Activated naive CD4-positive, alpha-beta T cell treated with anti-CD3 and anti-CD28 coated beads, Interleukin-2, amount 10 ng/mL, durations not matched to agents 7 days and 5 days (primary cell): Measurements from ENCODE around the gene RCSD1.
"Not testable (repeated sequence)": the region's sequence is repeated elsewhere in the genome, so short reads cannot be mapped to it uniquely, and the experiment has no call there.

Experiments used
- CTCF ChIA-PET: fragments of 350-600 bp; sonication (Branson Sonifier 250); formaldehyde crosslinking; loops from one replicate; lab custom pipeline; 2021; ENCODE audit warnings: antibody characterized with exemption; lab: Charles Lee
- DNase-seq: peaks from one replicate; pipeline ENCODE4 v3.0.0-alpha.2; 2020
- H3K27ac Mint-ChIP-seq: one replicate; pipeline ENCODE4 v1.8.0; 2021; ENCODE audit warnings: mild to moderate bottlenecking, moderate library complexity, mixed read lengths
- H3K27me3 Mint-ChIP-seq: one replicate; pipeline ENCODE4 v1.8.0; 2021; ENCODE audit warnings: mild to moderate bottlenecking, mixed read lengths
- H3K36me3 Mint-ChIP-seq: one replicate; pipeline ENCODE4 v1.8.0; 2021; ENCODE audit warnings: mixed read lengths
- H3K4me1 Mint-ChIP-seq: one replicate; pipeline ENCODE4 v1.8.0; 2021; ENCODE audit warnings: mixed read lengths
- H3K4me3 Mint-ChIP-seq: one replicate; pipeline ENCODE4 v1.8.0; 2021; ENCODE audit warnings: mild to moderate bottlenecking, moderate library complexity, mixed read lengths
- H3K9me3 Mint-ChIP-seq: one replicate; pipeline ENCODE4 v1.8.0; 2021; ENCODE audit warnings: mixed read lengths

RCSD1 gene

DNA sequence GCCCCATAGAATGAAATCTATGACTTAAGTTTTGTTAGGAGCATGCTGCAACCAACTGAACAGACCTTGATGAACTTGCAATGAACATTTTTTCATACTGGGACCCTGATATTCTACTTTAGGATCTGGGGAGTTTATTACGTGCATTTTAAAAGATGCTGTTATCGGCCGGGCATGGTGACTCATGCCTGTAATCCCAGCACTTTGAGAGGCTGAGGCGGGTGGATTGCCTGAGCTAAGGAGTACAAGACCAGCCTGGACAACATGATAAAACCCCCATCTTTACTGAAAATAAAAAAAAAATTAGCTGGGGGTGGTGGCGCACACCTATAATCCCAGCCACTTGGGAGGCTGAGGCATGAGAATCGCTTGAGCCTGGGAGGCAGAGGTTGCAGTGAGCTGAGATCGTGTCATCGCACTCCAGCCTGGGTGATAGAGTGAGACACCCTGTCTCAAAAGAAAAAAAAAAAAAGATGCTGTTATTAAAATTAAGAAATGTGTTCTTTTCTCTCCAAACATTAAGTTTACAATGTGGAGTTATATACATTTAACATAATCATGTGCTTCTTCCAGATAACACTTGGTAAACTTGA, 98.9 kb downstream of the RCSD1 start:
- Mint-ChIP-seq H3K9me3 (no peaks in the 10 kb centered on the region), H3K4me3 (no peak overlapping the region), H3K27ac (no peak overlapping the region), H3K27me3 (no peaks in the 10 kb centered on the region), H3K36me3 (peaks cover 15% of the 10 kb centered on the region), H3K4me1 (peaks cover 8% of the 10 kb centered on the region)
- CTCF ChIA-PET, result interaction anchor here (1.0 to 1.3 kb wide), 2 partner anchors 8 to 354 kb away, joined by 3 to 6 read pairs; no protein-coding TSS in a partner anchor
- no peak for DNase-seq

DNA sequence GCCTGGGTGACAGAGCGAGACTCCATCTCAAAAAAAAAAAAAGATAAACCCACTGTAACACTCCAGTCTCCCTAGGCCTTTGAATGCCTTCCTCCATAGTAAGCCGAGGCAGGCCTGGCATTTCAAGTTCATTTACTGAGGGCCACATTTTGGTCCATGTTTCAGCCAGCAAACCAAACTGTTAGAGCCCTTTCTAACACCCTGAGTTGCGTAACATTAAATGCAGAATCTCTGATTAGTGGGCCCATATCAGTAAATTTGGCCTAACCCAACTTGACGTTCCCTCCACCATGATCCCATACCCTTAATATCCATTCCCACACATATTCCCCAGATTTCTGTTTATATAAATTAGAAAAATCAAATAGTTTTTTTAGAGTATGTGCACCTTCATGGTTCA, 104.2 kb downstream of the RCSD1 start:
- no peaks in the 10 kb centered on the region for H3K4me1 Mint-ChIP-seq
- no peaks in the 10 kb centered on the region for H3K27me3 Mint-ChIP-seq
- CTCF ChIA-PET, result no interaction called here
- H3K36me3 Mint-ChIP-seq, result peaks cover 13% of the 10 kb centered on the region
- no peak for DNase-seq
- H3K27ac Mint-ChIP-seq, result no peak overlapping the region
- peaks cover 4% of the 10 kb centered on the region for H3K9me3 Mint-ChIP-seq
- no peak overlapping the region for H3K4me3 Mint-ChIP-seq

- H3K27ac Mint-ChIP-seq, result no peak overlapping the region
- no peak for DNase-seq
- no peaks in the 10 kb centered on the region for H3K27me3 Mint-ChIP-seq
- H3K4me3 Mint-ChIP-seq, result no peak overlapping the region
- no peaks in the 10 kb centered on the region for H3K4me1 Mint-ChIP-seq
- CTCF ChIA-PET, result no interaction called here
- peaks cover 4% of the 10 kb centered on the region for H3K9me3 Mint-ChIP-seq
- H3K36me3 Mint-ChIP-seq, result peaks cover 13% of the 10 kb centered on the region
These were observed 104.8 kb downstream of the RCSD1 start for GRCh38 chr1:167734841-167735240.

DNA sequence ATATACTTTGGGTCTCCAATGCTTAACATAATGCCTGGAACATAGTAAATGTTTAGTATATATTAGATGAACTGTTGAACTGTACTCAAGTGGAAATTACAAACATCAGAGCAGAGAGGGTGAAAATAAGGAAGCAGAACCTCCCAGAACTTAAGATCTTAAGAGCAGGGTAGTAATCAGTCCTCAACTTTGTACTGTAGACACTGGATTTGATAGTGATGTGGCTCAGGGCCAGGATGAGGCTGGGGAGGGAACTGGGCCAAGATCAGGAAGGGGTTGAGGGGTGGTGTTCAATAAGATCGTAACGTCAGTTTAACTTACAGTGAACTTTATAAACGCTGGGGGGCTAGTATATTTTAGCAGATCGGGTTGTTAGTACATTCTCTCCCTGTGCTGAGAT, 107.1 kb downstream of the RCSD1 start:
- Mint-ChIP-seq H3K36me3 (peaks cover 6% of the 10 kb centered on the region), H3K4me3 (no peak overlapping the region), H3K27ac (no peak overlapping the region), H3K9me3 (peaks cover 4% of the 10 kb centered on the region), H3K4me1 (no peaks in the 10 kb centered on the region), H3K27me3 (no peaks in the 10 kb centered on the region)
- no peak for DNase-seq
- CTCF ChIA-PET, result no interaction called here

DNA sequence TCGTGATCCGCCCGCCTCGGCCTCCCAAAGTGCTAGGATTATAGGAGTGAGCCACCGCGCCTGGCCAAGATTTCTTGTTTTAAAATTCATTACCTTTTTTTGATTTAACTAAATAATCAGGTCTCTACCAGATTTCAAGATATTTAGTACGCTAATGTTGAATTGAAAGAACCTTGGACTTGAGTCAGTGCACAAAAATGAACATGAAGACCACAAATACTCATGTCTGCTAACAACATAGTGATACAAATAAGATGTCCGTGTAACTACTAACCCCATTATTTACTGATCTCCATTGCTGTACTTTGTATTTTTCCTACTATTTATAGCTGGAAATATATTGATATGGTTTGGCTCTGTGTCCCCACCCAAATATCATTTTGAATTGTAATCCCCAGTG, 108.1 kb downstream of the RCSD1 start:
- Mint-ChIP-seq H3K9me3 (peaks cover 4% of the 10 kb centered on the region), H3K4me1 (no peaks in the 10 kb centered on the region), H3K36me3 (peaks cover 6% of the 10 kb centered on the region), H3K27me3 (no peaks in the 10 kb centered on the region), H3K4me3 (no peak overlapping the region), H3K27ac (no peak overlapping the region)
- DNase-seq, result no peak
- CTCF ChIA-PET, result no interaction called here

GRCh38 chr1:167739752-167740151, 109.7 kb downstream of the RCSD1 start:
- DNase-seq, result no peak
- peaks cover 6% of the 10 kb centered on the region for H3K36me3 Mint-ChIP-seq
- no peak overlapping the region for H3K4me3 Mint-ChIP-seq
- CTCF ChIA-PET, result no interaction called here
- H3K27me3 Mint-ChIP-seq, result no peaks in the 10 kb centered on the region
- no peaks in the 10 kb centered on the region for H3K4me1 Mint-ChIP-seq
- H3K27ac Mint-ChIP-seq, result no peak overlapping the region
- peaks cover 4% of the 10 kb centered on the region for H3K9me3 Mint-ChIP-seq

DNA sequence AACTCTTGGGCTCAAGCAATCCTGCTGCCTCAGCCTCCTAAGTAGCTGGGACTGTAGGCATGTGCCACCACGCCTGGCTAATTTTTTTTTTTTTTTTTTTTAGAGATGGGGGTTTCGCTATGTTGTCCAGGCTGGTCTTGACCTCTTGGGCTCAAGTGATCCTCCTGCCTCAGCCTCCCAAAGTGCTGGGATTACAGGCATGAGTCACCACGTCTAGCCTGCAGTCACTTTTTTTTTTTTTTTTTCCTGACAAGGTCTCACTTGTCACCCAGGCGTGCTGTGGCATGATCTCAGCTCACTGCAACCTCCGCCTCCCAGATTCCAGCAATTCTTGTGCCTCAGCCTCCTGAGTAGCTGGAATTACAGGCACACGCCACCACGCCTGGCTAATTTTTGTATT, 111.1 kb downstream of the RCSD1 start:
- H3K9me3 Mint-ChIP-seq, H3K36me3 Mint-ChIP-seq, DNase-seq, H3K27ac Mint-ChIP-seq, H3K27me3 Mint-ChIP-seq, H3K4me1 Mint-ChIP-seq, H3K4me3 Mint-ChIP-seq: not testable (repeated sequence)
- CTCF ChIA-PET, result interaction anchor here (0.6 kb wide), 1 partner anchor 86 kb away, joined by 3 read pairs; no protein-coding TSS in a partner anchor

DNA sequence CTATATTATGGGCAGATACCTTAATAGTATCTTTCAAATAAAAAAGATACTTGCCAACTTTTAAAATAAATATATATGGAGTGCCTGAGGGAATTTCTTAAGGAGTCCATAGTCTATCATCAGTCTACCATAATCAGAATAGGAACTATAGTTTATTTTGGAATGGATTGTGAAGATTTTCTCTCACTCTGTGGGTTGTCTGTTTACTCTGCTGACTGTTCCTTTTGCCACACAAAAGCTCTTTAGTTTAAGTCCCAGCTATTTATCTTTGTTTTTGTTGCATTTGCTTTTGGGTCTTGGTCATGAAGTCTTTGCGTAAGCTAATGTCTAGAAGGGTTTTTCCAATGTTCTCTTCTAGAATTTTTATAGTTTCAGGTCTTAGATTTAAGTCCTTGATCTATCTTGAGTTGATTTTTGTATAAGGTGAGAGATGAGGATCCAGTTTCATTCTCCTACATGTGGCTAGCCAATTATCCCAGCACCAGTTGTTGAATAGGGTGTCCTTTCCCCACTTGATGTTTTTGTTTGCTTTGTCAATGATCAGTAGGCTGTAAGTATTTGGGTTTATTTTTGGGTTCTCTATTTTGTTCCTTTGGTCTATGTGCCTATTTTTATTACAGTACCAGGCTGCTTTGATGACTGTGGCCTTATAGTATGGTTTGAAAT, 112.5 kb downstream of the RCSD1 start:
- H3K9me3 Mint-ChIP-seq, DNase-seq, CTCF ChIA-PET, H3K36me3 Mint-ChIP-seq, H3K4me3 Mint-ChIP-seq, H3K27me3 Mint-ChIP-seq, H3K4me1 Mint-ChIP-seq, H3K27ac Mint-ChIP-seq: not testable (repeated sequence)

DNA sequence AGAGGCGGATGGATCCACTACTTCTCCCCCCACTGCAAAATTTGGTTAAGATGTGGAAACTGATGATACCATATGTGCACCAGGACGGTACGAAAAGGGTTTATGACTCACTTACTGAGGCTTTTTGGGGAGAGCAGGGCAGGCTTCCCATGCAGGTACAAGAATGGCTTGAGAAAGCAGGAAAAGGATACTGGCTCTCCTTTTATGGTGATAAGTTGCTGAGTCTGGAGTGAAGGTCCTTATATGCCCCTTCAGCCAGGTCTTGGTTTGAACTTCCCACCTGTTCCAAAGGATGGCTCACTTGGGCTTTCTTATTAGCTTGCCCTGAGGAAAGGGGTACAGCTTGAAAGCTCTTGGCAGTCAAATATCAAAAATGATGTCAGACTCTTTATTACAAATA, 114.9 kb downstream of the RCSD1 start:
- CTCF ChIA-PET, result no interaction called here
- no peaks in the 10 kb centered on the region for H3K9me3 Mint-ChIP-seq
- H3K4me1 Mint-ChIP-seq, result no peaks in the 10 kb centered on the region
- no peak overlapping the region for H3K27ac Mint-ChIP-seq
- no peak for DNase-seq
- no peak overlapping the region for H3K4me3 Mint-ChIP-seq
- no peaks in the 10 kb centered on the region for H3K27me3 Mint-ChIP-seq
- H3K36me3 Mint-ChIP-seq, result no peaks in the 10 kb centered on the region

DNA sequence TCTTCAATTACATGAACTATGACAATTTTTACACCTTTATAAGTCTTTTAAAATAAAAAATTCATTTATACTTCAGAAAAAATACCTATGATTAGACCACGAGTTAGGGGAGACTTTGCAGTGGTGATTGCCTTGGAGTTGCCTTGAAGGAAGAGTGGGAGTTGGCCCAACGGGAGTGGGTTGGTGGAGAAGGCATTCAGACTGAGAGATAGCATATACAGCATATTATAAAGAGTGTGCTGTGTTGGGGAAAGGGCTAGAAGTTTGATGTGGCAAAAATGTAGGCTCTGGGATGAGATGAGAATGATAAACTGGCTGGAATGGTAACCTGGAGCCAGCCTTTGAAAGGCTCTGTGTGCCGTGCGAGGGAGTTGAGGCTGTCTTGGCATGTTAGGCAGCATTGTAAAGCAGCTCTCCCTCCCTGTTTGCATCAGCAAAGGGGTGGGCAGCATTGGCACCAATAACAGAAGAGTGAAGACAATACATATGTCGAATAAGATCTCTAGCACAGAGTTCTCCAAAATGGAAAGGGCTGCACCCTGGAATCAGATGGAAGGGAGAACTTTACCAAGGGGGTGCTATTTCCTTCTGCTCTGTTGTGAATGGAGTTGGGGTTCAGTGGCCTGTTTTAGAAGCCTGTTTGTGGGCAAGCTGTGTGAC, 116.1 kb downstream of the RCSD1 start:
- CTCF ChIA-PET, result no interaction called here
- H3K9me3 Mint-ChIP-seq, result no peaks in the 10 kb centered on the region
- DNase-seq, result no peak
- H3K4me1 Mint-ChIP-seq, result no peaks in the 10 kb centered on the region
- H3K27me3 Mint-ChIP-seq, result no peaks in the 10 kb centered on the region
- H3K36me3 Mint-ChIP-seq, result no peaks in the 10 kb centered on the region
- no peak overlapping the region for H3K4me3 Mint-ChIP-seq
- no peak overlapping the region for H3K27ac Mint-ChIP-seq

- Mint-ChIP-seq H3K27ac (no peak overlapping the region), H3K36me3 (no peaks in the 10 kb centered on the region), H3K4me1 (peaks cover 4% of the 10 kb centered on the region), H3K9me3 (no peaks in the 10 kb centered on the region), H3K27me3 (no peaks in the 10 kb centered on the region), H3K4me3 (no peak overlapping the region)
- CTCF ChIA-PET, result no interaction called here
- DNase-seq, result no peak
These were observed 117.1 kb downstream of the RCSD1 start for GRCh38 chr1:167746988-167747655.

- H3K27me3 Mint-ChIP-seq, result no peaks in the 10 kb centered on the region
- H3K4me1 Mint-ChIP-seq, result peaks cover 12% of the 10 kb centered on the region
- DNase-seq, result no peak
- no peak overlapping the region for H3K4me3 Mint-ChIP-seq
- no peaks in the 10 kb centered on the region for H3K9me3 Mint-ChIP-seq
- H3K36me3 Mint-ChIP-seq, result no peaks in the 10 kb centered on the region
- H3K27ac Mint-ChIP-seq, result no peak overlapping the region
- CTCF ChIA-PET, result no interaction called here
These were observed 118.0 kb downstream of the RCSD1 start for GRCh38 chr1:167747988-167748387.

- H3K4me3 Mint-ChIP-seq, result no peak overlapping the region
- no peaks in the 10 kb centered on the region for H3K27me3 Mint-ChIP-seq
- peaks cover 15% of the 10 kb centered on the region for H3K4me1 Mint-ChIP-seq
- no peaks in the 10 kb centered on the region for H3K9me3 Mint-ChIP-seq
- no peaks in the 10 kb centered on the region for H3K36me3 Mint-ChIP-seq
- CTCF ChIA-PET, result no interaction called here
- no peak for DNase-seq
- H3K27ac Mint-ChIP-seq, result no peak overlapping the region
These were observed 118.9 kb downstream of the RCSD1 start for GRCh38 chr1:167748906-167749305.

DNA sequence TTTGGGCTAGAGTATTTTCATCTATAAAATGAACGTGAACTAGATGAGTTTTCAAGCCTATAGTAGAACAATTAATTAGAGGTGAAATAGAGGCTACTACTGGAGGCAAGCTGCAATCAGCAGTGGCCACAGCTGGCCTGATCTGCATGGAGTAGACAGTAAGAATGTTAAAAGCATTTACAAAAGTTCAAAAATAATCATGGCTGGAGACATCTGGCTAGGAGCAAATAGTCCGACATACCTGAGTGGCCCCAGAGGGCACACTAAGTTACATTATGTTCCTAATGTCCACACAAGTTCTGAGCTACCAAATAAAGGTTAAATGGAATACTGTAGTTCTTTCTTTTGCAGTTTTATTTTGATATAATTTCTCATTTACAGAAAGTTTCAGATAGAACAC, 119.7 kb downstream of the RCSD1 start:
- Mint-ChIP-seq H3K4me3 (no peak overlapping the region), H3K27me3 (no peaks in the 10 kb centered on the region), H3K36me3 (no peaks in the 10 kb centered on the region), H3K27ac (no peak overlapping the region), H3K4me1 (peaks cover 15% of the 10 kb centered on the region), H3K9me3 (no peaks in the 10 kb centered on the region)
- DNase-seq, result no peak
- CTCF ChIA-PET, result no interaction called here
